ENCODE measurements around the gene KRTAP10-2. TPM values are rescaled to one million over a fixed set of nuclear protein-coding genes. Genes with fewer than 3 reads are reported as not detected.
A peak's percentile ranks its signal among the peaks of the same experiment; 100 is the strongest.

Gene KRTAP10-2
- total RNA-seq, 1 experiment from 2014 or later: not detected

DNA sequence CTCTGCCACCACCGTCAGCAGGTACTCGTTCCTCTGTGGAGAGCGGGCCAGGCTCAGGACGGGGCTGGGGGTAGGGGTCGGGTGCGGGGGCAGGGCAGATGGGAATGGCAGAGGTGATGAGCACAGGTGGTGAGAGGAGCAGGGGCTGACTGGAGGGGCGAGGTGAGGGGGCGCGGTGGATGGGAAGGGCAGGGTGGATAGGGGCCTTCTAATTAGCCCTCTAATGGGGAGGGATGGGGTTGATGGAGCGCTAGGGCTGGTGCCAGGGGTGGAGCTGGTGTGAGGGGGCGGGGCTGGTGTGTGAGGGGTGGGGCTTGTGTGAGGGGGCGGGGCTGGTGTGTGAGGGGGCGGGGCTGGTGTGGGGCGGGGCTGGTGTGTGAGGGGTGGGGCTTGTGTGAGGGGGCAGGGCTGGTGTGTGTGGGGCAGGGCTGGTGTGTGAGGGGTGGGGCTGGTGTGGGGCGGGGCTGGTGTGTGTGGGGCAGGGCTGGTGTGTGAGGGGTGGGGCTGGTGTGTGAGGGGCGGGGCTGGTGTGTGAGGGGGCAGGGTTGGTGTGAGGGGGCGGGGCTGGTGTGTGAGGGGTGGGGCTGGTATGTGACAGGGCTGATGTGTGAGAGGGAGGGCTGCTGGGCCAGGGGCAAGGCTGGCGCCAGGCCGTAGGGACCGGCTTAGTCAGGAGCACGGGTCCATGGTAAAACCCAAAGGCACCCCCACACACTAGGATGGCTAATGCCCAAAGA lies 17.2 kb downstream of the KRTAP10-2 start:
- TF ChIP-seq, protein P1, sequence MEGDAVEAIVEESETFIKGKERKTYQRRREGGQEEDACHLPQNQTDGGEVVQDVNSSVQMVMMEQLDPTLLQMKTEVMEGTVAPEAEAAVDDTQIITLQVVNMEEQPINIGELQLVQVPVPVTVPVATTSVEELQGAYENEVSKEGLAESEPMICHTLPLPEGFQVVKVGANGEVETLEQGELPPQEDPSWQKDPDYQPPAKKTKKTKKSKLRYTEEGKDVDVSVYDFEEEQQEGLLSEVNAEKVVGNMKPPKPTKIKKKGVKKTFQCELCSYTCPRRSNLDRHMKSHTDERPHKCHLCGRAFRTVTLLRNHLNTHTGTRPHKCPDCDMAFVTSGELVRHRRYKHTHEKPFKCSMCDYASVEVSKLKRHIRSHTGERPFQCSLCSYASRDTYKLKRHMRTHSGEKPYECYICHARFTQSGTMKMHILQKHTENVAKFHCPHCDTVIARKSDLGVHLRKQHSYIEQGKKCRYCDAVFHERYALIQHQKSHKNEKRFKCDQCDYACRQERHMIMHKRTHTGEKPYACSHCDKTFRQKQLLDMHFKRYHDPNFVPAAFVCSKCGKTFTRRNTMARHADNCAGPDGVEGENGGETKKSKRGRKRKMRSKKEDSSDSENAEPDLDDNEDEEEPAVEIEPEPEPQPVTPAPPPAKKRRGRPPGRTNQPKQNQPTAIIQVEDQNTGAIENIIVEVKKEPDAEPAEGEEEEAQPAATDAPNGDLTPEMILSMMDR (conservative IDR thresholded peaks at IDR 0.05): no peak
- Mint-ChIP-seq H3K27ac (no peak overlapping the region), H3K27me3 (ENCODE audit: low read depth) (no peaks in the 10 kb centered on the region; the same call in none of the 2 replicates), H3K4me3 (no peak overlapping the region), H3K36me3 (ENCODE audit: insufficient read depth in 1 of 3, low read depth in 3 of 3) (peaks cover 0 to 5% (median 0%) of the 10 kb centered on the region in 3 experiments; a peak in 1 of 7 replicates), H3K4me1 (peaks cover 2 to 8% of the 10 kb centered on the region in 2 experiments; a peak in 3 of 4 replicates), H3K9me3 (peaks cover 0 to 5% of the 10 kb centered on the region in 2 experiments; a peak in 2 of 5 replicates)
- H3K4me1 ChIP-seq (ENCODE audit: insufficient read depth, low read length): no peaks in the 10 kb centered on the region; the same call in 1 of the 2 replicates
- no peak overlapping the region for H3K27ac ChIP-seq (ENCODE audit: insufficient read length, low read depth, low read length)
- no CpG with 5 or more reads among the region's 21 CpGs for WGBS (ENCODE audit: extremely low coverage, insufficient read length, low lambda C conversion rate)
- no peaks in the 10 kb centered on the region for H3K79me1 ChIP-seq (ENCODE audit: insufficient read depth, low read depth, low read length, poor library complexity, severe bottlenecking)
- no peak overlapping the region for H3K18ac ChIP-seq (ENCODE audit: insufficient read length, low read depth, low read length)
- H2BK120ac ChIP-seq (ENCODE audit: low read depth, low read length, poor library complexity, severe bottlenecking): no peak overlapping the region
- H4K8ac ChIP-seq (replicated peaks; ENCODE audit: insufficient read length, low read depth, low read length): no peak overlapping the region
- H2BK5ac ChIP-seq (ENCODE audit: insufficient read length, low read length): no peak overlapping the region
- no peak overlapping the region for H2BK12ac ChIP-seq (ENCODE audit: insufficient read length, low read depth, low read length)
- no peak overlapping the region for H3K56ac ChIP-seq (ENCODE audit: insufficient read length, low read depth, low read length)
- peak; percentile 50 for DNase-seq
- no peak overlapping the region for H3K14ac ChIP-seq (ENCODE audit: insufficient read depth, low read length)
- no peak overlapping the region for H4K5ac ChIP-seq (ENCODE audit: insufficient read length, low read depth, low read length)
- no peaks in the 10 kb centered on the region for H4K20me1 ChIP-seq (ENCODE audit: control insufficient read depth, insufficient read depth, insufficient read length)
- H4K91ac ChIP-seq (ENCODE audit: insufficient read length, low read depth, low read length): no peak overlapping the region
- no peak overlapping the region for H3T11ph ChIP-seq (ENCODE audit: low read length)
- H3K9me3 ChIP-seq (ENCODE audit: control insufficient read depth, low read depth, low read length): no peaks in the 10 kb centered on the region
- no peak overlapping the region for H3K23ac ChIP-seq (ENCODE audit: insufficient read length, low read depth, low read length)
- no peak overlapping the region for H2BK15ac ChIP-seq (ENCODE audit: low read depth, low read length)
- H3K79me2 ChIP-seq (ENCODE audit: insufficient read depth, low read length): no peaks in the 10 kb centered on the region
- H2AFZ ChIP-seq (ENCODE audit: low read length): no peak overlapping the region
- no peak overlapping the region for H3K9ac ChIP-seq (ENCODE audit: extremely low read depth, insufficient read length, low read length)
- no peaks in the 10 kb centered on the region for H3K27me3 ChIP-seq (ENCODE audit: insufficient read depth, low read length)
- H3K23me2 ChIP-seq (ENCODE audit: insufficient read length, low read depth, low read length, poor library complexity, severe bottlenecking): no peaks in the 10 kb centered on the region
- no peak overlapping the region for H2AK5ac ChIP-seq (ENCODE audit: insufficient read length, low read length)
- no peak overlapping the region for H2BK20ac ChIP-seq (ENCODE audit: low read depth, low read length, poor library complexity, severe bottlenecking)
- H3K4ac ChIP-seq (ENCODE audit: low read depth, low read length): no peak overlapping the region
- no peak overlapping the region for H3K4me2 ChIP-seq (ENCODE audit: insufficient read depth, insufficient read length, low read length)
